DOHH2 (cell line): Measurements from ENCODE around the gene ALCAM.

Experiments used
- H3F3A ChIP-seq: fragments of 200-600 bp; sonication (generic), shearing (Covaris generic); 2 replicates; pipeline ENCODE4 v1.6.0; 2016; ENCODE audit warnings: antibody characterized with exemption, mild to moderate bottlenecking; ENCODE audit not compliant: control insufficient read depth, insufficient read depth
- H3K27ac ChIP-seq: fragments of 200-600 bp; sonication (generic); 2 replicates; pipeline ENCODE4 v1.5.1; 2014; ENCODE audit warnings: low read depth, mild to moderate bottlenecking, low read length, moderate library complexity
- H3K27me3 ChIP-seq: fragments of 200-600 bp; sonication (generic); 2 replicates; pipeline ENCODE4 v1.6.1; 2014; ENCODE audit warnings: mild to moderate bottlenecking, low read length, mixed read lengths; ENCODE audit not compliant: control insufficient read depth
- H3K36me3 ChIP-seq: fragments of 200-600 bp; sonication (generic); 2 replicates; pipeline ENCODE4 v1.6.1; 2014; ENCODE audit warnings: mild to moderate bottlenecking, low read length, moderate library complexity, mixed read lengths; ENCODE audit not compliant: control insufficient read depth
- H3K4me1 ChIP-seq: fragments of 200-600 bp; sonication (generic); 2 replicates; pipeline ENCODE4 v1.6.1; 2014; ENCODE audit warnings: mild to moderate bottlenecking, low read length, mixed read lengths; ENCODE audit not compliant: control insufficient read depth
- H3K4me2 ChIP-seq: fragments of 200-600 bp; sonication (generic); 2 replicates; pipeline ENCODE4 v1.6.0; 2014; ENCODE audit warnings: mild to moderate bottlenecking, low read length, moderate library complexity
- H3K4me3 ChIP-seq: fragments of 200-600 bp; sonication (generic); 2 replicates; pipeline ENCODE4 v1.5.1; 2014; ENCODE audit warnings: mild to moderate bottlenecking, low read length, mixed read lengths
- H3K79me2 ChIP-seq: fragments of 200-600 bp; sonication (generic); 2 replicates; pipeline ENCODE4 v1.6.1; 2014; ENCODE audit warnings: mild to moderate bottlenecking, low read length, mixed read lengths; ENCODE audit not compliant: control insufficient read depth
- H3K9me2 ChIP-seq: fragments of 200-600 bp; sonication (generic); replicated peaks from 2 replicates; pipeline ENCODE4 v1.6.1; 2014; ENCODE audit warnings: mild to moderate bottlenecking, low read length, mixed read lengths; ENCODE audit not compliant: control insufficient read depth
- H3K9me3 ChIP-seq: fragments of 200-600 bp; sonication (generic); 2 replicates; pipeline ENCODE4 v1.6.1; 2014; ENCODE audit warnings: antibody characterized with exemption, low read length, mixed read lengths; ENCODE audit not compliant: control insufficient read depth, insufficient read depth
- H4K20me1 ChIP-seq: fragments of 200-600 bp; sonication (generic); 2 replicates; pipeline ENCODE4 v1.6.0; 2014; ENCODE audit warnings: low read depth, mild to moderate bottlenecking, antibody characterized with exemption, low read length, moderate library complexity; ENCODE audit not compliant: control insufficient read depth, insufficient read depth
- CTCF ChIP-seq: fragments of 200-600 bp; sonication (generic); IDR thresholded peaks from one replicate; pipeline ENCODE4 v1.5.1; 2014; ENCODE audit warnings: antibody characterized with exemption, mild to moderate bottlenecking, low read depth, low read length; ENCODE audit not compliant: poor library complexity, severe bottlenecking
- EZH2phosphoT487 ChIP-seq: fragments of 200-600 bp; sonication (generic); IDR thresholded peaks from 2 replicates; pipeline ENCODE4 v1.6.1; 2017; ENCODE audit warnings: borderline replicate concordance, mild to moderate bottlenecking, antibody characterized with exemption, low read length, moderate library complexity, mixed read lengths

Gene ALCAM

GRCh38 chr3:105352976-105353375 lies 13.7 kb upstream of the ALCAM start:
- H3K27me3 ChIP-seq: 0 out of 2 replicates have a peak, but pooled peaks cover 5% of the 10 kb centered on the region
- H3K79me2 ChIP-seq: no peaks in the 10 kb centered on the region
- no peaks in the 10 kb centered on the region for H3F3A ChIP-seq
- H3K4me1 ChIP-seq: no peaks in the 10 kb centered on the region; the same call in 1 of the 2 replicates
- H4K20me1 ChIP-seq: no peaks in the 10 kb centered on the region
- H3K27ac ChIP-seq: no peak overlapping the region
- H3K4me2 ChIP-seq: no peak overlapping the region
- H3K4me3 ChIP-seq: no peak overlapping the region
- no peak for TF ChIP-seq EZH2phosphoT487
- no peak for TF ChIP-seq CTCF
- no peaks in the 10 kb centered on the region for H3K36me3 ChIP-seq
- H3K9me2 ChIP-seq: no peaks in the 10 kb centered on the region
- H3K9me3 ChIP-seq: no peaks in the 10 kb centered on the region

GRCh38 chr3:105353485-105354161 lies 13.1 kb upstream of the ALCAM start:
- Histone ChIP-seq H3K9me3 (no peaks in the 10 kb centered on the region), H3K9me2 (no peaks in the 10 kb centered on the region), H3K4me3 (peak overlapping the region; percentile 42), H3K79me2 (no peaks in the 10 kb centered on the region), H3K27ac (no peak overlapping the region), H3F3A (no peaks in the 10 kb centered on the region), H4K20me1 (no peaks in the 10 kb centered on the region), H3K4me1 (no peaks in the 10 kb centered on the region; the same call in 1 of the 2 replicates), H3K36me3 (no peaks in the 10 kb centered on the region), H3K4me2 (peak overlapping the region; percentile 45), H3K27me3 (0 out of 2 replicates have a peak, but pooled peaks cover 5% of the 10 kb centered on the region)
- no peak for TF ChIP-seq EZH2phosphoT487

GRCh38 chr3:105354429-105354828 lies 12.3 kb upstream of the ALCAM start:
- TF ChIP-seq CTCF (no peak), EZH2phosphoT487 (no peak)
- H3K4me2 ChIP-seq: no peak overlapping the region
- no peaks in the 10 kb centered on the region for H3K9me3 ChIP-seq

GRCh38 chr3:105355408-105356061 lies 11.2 kb upstream of the ALCAM start:
- Histone ChIP-seq H3K79me2 (no peaks in the 10 kb centered on the region), H4K20me1 (no peaks in the 10 kb centered on the region), H3K27me3 (0 out of 2 replicates have a peak, but pooled peaks cover 5% of the 10 kb centered on the region), H3K9me2 (no peaks in the 10 kb centered on the region), H3K27ac (no peak overlapping the region), H3F3A (no peaks in the 10 kb centered on the region), H3K4me1 (no peaks in the 10 kb centered on the region; the same call in 1 of the 2 replicates), H3K36me3 (no peaks in the 10 kb centered on the region), H3K4me2 (no peak overlapping the region), H3K4me3 (no peak overlapping the region), H3K9me3 (no peaks in the 10 kb centered on the region)
- TF ChIP-seq EZH2phosphoT487 (no peak), CTCF (no peak)

More at GRCh38 chr3:105354429-105354828, 12.3 kb upstream of the ALCAM start:
- Histone ChIP-seq H3K27ac (no peak overlapping the region), H3K4me3 (no peak overlapping the region), H4K20me1 (no peaks in the 10 kb centered on the region), H3K79me2 (no peaks in the 10 kb centered on the region), H3F3A (no peaks in the 10 kb centered on the region), H3K36me3 (no peaks in the 10 kb centered on the region), H3K4me1 (no peaks in the 10 kb centered on the region; the same call in 1 of the 2 replicates), H3K9me2 (no peaks in the 10 kb centered on the region), H3K27me3 (0 out of 2 replicates have a peak, but pooled peaks cover 5% of the 10 kb centered on the region)
